Measurements from ENCODE around the gene ATAD3C.
"Not testable (repeated sequence)": the region's sequence is repeated elsewhere in the genome, so short reads cannot be mapped to it uniquely, and the experiment has no call there.

DNA sequence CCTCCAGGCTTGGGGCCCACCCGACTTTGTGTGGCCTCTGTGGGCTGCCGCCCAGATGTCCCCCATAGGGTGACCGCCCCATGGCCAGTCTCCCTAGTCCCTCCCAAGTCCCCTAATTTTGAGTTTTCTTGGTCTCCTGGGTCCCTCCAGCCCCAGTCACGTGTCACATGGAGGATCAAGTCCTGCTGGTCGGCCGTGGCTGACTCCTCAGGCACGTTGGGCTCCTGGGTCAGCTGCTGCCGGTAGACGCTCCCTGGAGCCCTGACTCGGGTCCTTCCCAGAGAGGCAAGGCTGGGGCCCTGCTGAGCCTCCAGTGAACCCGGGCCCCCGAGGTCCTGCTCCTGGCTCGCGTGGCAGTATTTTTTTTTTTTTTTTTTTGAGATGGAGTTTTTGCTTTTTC is 10.2 kb downstream of the ATAD3C start:
- not testable (repeated sequence) for TF ChIP-seq CTCF (optimal IDR thresholded peaks at IDR 0.05 in 1 of 3, IDR thresholded peaks at IDR 0.05 in 1 of 3, conservative IDR thresholded peaks at IDR 0.05 in 1 of 3; ENCODE audit: extremely low read depth in 1 of 3, insufficient read depth in 2 of 3, low read length in 3 of 3); EZH2 (IDR thresholded peaks at IDR 0.05; ENCODE audit: low read length)
